Activated CD4-positive, alpha-beta T cell treated with anti-CD3 and anti-CD28 coated beads, Interleukin-2, amount 10 ng/mL, durations not matched to agents 7 days and 5 days (primary cell): ENCODE measurements around the gene FABP7. TPM values are rescaled to one million over a fixed set of nuclear protein-coding genes. Genes with fewer than 3 reads are reported as not detected.

Source experiments
- CTCF ChIA-PET: fragments of 350-600 bp; sonication (Branson Sonifier 250); formaldehyde crosslinking; loops from one replicate; lab custom pipeline; 2021; ENCODE audit warnings: antibody characterized with exemption; lab: Charles Lee
- POLR2A ChIA-PET: fragments of 350-600 bp; sonication (Branson Sonifier 250); formaldehyde crosslinking; loops from one replicate; lab custom pipeline; 2021; ENCODE audit warnings: antibody characterized with exemption; lab: Charles Lee
- DNase-seq: peaks from one replicate; pipeline ENCODE4 v3.0.0-alpha.2; 2020
- H3K27ac Mint-ChIP-seq: one replicate; pipeline ENCODE4 v1.8.0; 2021; ENCODE audit warnings: mild to moderate bottlenecking, moderate library complexity, mixed read lengths
- H3K27me3 Mint-ChIP-seq: one replicate; pipeline ENCODE4 v1.8.0; 2021; ENCODE audit warnings: mixed read lengths
- H3K36me3 Mint-ChIP-seq: one replicate; pipeline ENCODE4 v1.8.0; 2021; ENCODE audit warnings: low read depth, mixed read lengths
- H3K4me1 Mint-ChIP-seq: one replicate; pipeline ENCODE4 v1.8.0; 2021; ENCODE audit warnings: mixed read lengths
- H3K4me3 Mint-ChIP-seq: one replicate; pipeline ENCODE4 v1.8.0; 2021; ENCODE audit warnings: mild to moderate bottlenecking, moderate library complexity, mixed read lengths
- H3K9me3 Mint-ChIP-seq: one replicate; pipeline ENCODE4 v1.8.0; 2021; ENCODE audit warnings: mixed read lengths
- total RNA-seq, 2 experiments: library from RNA; stranded (reverse); gene quantifications; one replicate each; pipeline ENCODE4 v1.2.3, GENCODE V29; 2021

The FABP7 gene
- total RNA-seq, 2 experiments from 2014 or later = not detected

DNA sequence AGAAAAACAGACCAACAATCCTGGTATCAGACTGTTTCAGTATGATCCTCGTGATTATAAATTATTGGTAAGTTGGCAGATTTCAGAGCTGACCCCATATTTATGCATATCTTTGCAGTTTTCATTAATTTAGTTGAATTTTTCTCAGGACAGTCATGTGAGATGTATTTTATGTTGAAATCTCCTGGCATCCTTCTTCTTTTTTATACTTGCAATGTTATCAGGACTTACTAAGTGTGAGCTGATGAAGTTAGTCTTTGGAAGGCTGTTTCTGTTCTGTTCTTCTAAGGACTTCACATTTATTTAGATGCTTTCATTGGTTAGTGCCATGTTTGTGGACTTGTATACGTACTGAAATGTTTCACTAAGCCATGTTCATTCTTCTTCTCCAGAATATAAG is 26.8 kb downstream of the FABP7 start:
- no peak overlapping the region for H3K27ac Mint-ChIP-seq
- H3K9me3 Mint-ChIP-seq = no peaks in the 10 kb centered on the region
- DNase-seq = no peak
- ChIA-PET POLR2A (no interaction called here), CTCF (no interaction called here)
- no peaks in the 10 kb centered on the region for H3K4me1 Mint-ChIP-seq
- no peaks in the 10 kb centered on the region for H3K36me3 Mint-ChIP-seq
- no peaks in the 10 kb centered on the region for H3K27me3 Mint-ChIP-seq
- no peak overlapping the region for H3K4me3 Mint-ChIP-seq

DNA sequence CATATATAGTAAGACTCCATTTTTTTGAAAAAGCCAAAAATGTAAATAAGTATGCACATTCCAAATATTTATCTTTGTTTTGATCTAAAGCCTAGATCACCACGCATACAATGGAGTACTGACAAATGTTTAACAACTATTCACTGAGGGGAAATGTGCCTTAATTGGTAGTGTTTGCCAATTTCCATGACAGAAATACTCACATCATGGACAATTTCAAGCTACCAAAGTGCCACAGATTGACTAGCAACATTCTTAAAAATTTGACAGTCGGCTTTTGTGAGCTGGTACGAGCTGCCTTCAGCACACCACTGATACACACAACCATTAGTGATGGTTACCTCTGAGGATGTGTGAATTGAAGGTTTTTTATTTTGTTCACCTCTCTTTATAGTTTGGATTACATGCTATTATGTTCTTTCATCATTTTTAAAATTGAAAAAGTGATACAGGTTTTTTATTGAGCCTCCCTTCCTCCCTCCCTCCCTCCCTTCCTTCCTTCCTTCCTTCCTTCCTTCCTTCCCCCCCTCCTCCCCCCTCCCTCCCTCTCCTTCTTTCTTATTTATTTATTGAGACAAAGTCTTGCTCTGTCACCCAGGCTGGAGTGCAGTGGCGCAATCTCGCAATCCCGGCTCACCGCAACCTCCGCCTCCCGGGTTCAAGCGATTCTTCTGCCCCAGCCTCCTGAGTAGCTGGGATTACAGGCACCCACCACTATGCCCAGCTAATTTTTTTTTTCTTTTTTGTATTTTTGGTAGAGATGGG is 28.8 kb downstream of the FABP7 start:
- ChIA-PET CTCF (no interaction called here), POLR2A (no interaction called here)
- Mint-ChIP-seq H3K36me3 (no peaks in the 10 kb centered on the region), H3K4me1 (no peaks in the 10 kb centered on the region), H3K4me3 (no peak overlapping the region), H3K27ac (no peak overlapping the region), H3K9me3 (no peaks in the 10 kb centered on the region), H3K27me3 (peaks cover under 1% of the 10 kb centered on the region)
- DNase-seq = no peak

DNA sequence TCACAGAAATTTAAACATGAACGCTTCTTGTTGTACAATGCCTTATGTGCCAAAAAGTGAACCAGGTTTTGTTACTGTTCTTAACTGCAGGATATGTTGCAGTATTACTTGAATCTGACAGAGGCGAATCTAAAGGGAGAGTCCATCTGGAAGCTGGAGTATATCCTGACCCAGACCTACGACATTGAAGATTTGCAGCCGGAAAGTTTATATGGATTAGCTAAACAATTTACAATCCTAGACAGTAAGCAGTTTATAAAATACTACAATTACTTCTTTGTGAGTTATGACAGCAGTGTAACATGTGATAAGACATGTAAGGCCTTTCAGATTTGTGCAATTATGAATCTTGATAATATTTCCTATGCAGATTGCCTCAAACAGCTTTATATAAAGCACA is 29.5 kb downstream of the FABP7 start:
- no peak overlapping the region for H3K27ac Mint-ChIP-seq
- H3K27me3 Mint-ChIP-seq = peaks cover 4% of the 10 kb centered on the region
- H3K9me3 Mint-ChIP-seq = no peaks in the 10 kb centered on the region
- CTCF ChIA-PET = no interaction called here
- H3K36me3 Mint-ChIP-seq = no peaks in the 10 kb centered on the region
- no peak overlapping the region for H3K4me3 Mint-ChIP-seq
- no peak for DNase-seq
- POLR2A ChIA-PET = no interaction called here
- H3K4me1 Mint-ChIP-seq = no peaks in the 10 kb centered on the region

DNA sequence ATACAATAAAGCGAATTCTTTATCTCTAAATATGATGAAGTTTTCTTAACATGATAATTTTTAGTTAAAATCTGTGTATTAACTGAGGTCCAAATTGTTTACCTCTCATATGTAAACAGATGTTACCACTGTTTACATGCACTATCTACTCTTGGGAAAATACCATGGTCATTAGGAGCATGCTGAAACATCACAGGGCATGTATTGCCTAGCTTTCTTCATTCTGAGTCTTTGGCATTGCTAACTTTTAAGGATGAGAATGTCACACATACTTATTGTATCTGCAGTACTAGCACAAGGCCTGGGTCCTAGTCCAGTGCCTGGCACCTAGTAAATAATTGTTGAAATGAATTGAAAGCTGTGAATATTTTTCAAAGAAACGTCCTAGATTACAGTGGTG is 30.2 kb downstream of the FABP7 start:
- Mint-ChIP-seq H3K4me3 (no peak overlapping the region), H3K27me3 (peaks cover 4% of the 10 kb centered on the region), H3K36me3 (no peaks in the 10 kb centered on the region), H3K4me1 (no peaks in the 10 kb centered on the region), H3K27ac (no peak overlapping the region), H3K9me3 (no peaks in the 10 kb centered on the region)
- ChIA-PET POLR2A (no interaction called here), CTCF (no interaction called here)
- no peak for DNase-seq

DNA sequence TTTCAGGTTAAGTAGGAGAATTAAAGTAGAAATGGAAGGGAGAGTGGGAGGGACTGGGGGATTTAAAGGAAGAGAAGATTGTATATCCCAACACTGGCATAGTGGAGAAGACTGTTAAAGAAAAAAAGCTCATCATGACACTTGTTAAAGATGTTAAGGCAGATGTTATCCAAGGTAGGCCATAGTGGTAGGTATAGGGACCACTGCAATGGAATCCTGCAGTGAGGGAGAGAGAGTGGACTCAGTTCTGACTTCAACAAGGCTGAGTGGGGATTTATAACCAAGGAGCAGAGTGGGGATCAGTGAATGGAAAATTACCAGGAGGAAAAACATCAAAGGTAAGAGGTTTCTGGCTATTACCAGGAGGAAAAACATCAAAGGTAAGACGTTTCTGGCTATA is 30.7 kb downstream of the FABP7 start:
- ChIA-PET POLR2A (no interaction called here), CTCF (no interaction called here)
- Mint-ChIP-seq H3K36me3 (no peaks in the 10 kb centered on the region), H3K4me1 (no peaks in the 10 kb centered on the region), H3K4me3 (no peak overlapping the region), H3K9me3 (no peaks in the 10 kb centered on the region), H3K27me3 (peaks cover 4% of the 10 kb centered on the region), H3K27ac (no peak overlapping the region)
- no peak for DNase-seq

DNA sequence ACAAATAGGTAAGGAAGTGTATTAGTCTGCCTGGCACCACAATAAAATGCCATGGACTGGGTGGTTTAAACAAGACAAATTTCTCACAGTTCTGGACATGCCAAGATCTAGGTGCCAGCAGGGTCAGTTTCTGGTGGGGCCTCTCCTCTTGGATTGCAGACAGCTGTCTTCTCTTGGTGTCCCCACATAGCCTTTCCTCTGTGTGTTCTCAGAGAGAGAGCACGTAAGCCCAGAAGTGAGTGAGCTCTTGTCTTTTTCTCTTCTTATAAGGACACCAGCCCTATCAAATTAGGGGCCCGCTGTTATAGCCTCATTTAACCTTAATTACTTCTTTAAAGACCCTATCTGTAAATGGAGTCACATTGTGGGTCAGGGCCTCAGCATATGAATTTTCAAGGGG is 37.8 kb downstream of the FABP7 start:
- peaks cover 4% of the 10 kb centered on the region for H3K27me3 Mint-ChIP-seq
- no peak overlapping the region for H3K27ac Mint-ChIP-seq
- ChIA-PET CTCF (no interaction called here), POLR2A (no interaction called here)
- H3K36me3 Mint-ChIP-seq = no peaks in the 10 kb centered on the region
- no peaks in the 10 kb centered on the region for H3K4me1 Mint-ChIP-seq
- H3K4me3 Mint-ChIP-seq = no peak overlapping the region
- no peak for DNase-seq
- no peaks in the 10 kb centered on the region for H3K9me3 Mint-ChIP-seq

DNA sequence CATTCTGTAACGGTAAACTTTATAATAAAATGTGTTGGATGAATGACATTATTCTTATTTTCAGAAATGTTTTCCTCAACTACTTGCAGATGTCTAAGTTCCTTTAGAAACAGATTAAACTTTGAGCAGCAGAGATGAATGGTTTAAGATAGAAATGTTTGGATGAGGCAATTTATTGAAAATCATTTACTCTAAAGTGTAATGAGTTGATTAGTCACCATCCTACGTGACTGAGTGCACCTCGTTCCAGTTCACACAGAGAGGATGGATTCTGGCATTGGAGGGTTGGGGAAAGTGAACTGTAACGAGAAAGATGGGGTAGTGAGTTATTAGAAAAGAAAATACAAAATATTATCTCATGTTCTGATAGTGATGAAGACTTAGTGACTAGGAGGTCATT is 38.2 kb downstream of the FABP7 start:
- Mint-ChIP-seq H3K4me1 (no peaks in the 10 kb centered on the region), H3K4me3 (no peak overlapping the region), H3K27me3 (peaks cover 4% of the 10 kb centered on the region), H3K36me3 (no peaks in the 10 kb centered on the region), H3K27ac (no peak overlapping the region), H3K9me3 (no peaks in the 10 kb centered on the region)
- POLR2A ChIA-PET = no interaction called here
- CTCF ChIA-PET = no interaction called here
- no peak for DNase-seq

DNA sequence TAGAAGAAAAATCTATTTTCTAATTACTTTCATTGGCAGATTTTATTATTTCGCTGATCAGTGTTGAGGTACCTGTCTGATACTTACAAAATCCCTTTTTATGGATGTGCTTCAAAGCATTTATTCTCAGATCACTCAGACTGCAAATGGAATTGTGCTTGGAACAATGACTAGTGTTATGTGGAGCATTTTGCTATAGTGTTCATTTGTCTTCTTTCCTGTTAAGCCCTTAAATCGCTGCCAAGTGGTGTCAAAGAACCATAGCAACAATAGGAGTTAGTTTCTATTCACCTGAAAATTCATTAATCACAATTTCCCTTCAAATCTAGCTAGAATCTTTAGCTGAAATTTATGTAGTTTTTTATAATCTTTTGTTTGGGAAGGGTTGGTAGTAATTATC is 39.4 kb downstream of the FABP7 start:
- DNase-seq = no peak
- H3K27ac Mint-ChIP-seq = no peak overlapping the region
- H3K4me3 Mint-ChIP-seq = no peak overlapping the region
- ChIA-PET CTCF (no interaction called here), POLR2A (no interaction called here)
- H3K9me3 Mint-ChIP-seq = no peaks in the 10 kb centered on the region
- no peaks in the 10 kb centered on the region for H3K27me3 Mint-ChIP-seq
- H3K4me1 Mint-ChIP-seq = no peaks in the 10 kb centered on the region
- no peaks in the 10 kb centered on the region for H3K36me3 Mint-ChIP-seq

DNA sequence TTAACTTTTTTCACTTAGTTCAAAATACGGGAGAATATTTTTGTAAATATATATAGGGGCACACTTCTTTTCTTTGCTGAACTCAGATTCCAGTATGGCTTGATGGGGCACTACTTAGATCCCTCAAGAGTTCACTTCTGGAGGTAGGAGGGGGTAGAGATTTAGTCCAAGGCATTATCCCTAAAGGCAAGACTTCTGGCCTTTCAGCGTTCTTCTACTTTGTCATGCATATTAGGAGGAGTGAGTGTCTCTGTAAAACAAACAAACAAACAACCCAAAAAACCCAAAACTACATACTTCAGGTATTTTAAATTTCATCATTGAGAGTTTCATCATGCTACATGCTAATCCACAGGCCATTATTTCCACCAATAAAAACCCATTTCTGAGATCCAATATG is 41.6 kb downstream of the FABP7 start:
- Mint-ChIP-seq H3K36me3 (no peaks in the 10 kb centered on the region), H3K4me1 (no peaks in the 10 kb centered on the region), H3K9me3 (no peaks in the 10 kb centered on the region), H3K27ac (no peak overlapping the region), H3K4me3 (no peak overlapping the region), H3K27me3 (no peaks in the 10 kb centered on the region)
- ChIA-PET POLR2A (no interaction called here), CTCF (no interaction called here)
- no peak for DNase-seq

DNA sequence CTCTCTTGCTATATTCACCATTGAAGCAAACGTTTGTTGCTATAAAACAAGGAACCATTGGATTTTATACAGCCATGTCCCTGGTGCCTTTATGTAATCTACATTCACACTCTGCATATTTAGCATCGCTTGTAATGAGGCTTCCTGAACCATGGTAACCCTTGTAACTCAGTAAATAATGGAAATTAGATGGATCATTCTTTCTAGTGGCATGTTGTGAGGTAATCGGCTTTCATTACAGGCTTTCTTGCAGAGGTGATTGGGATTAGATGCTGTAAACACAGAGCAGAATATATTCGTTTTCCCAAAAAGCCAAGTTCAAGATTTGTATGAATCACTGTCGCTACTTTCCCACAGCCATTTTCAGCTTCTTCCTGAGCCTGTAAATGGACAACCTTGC is 45.6 kb downstream of the FABP7 start:
- ChIA-PET CTCF (no interaction called here), POLR2A (no interaction called here)
- no peak for DNase-seq
- Mint-ChIP-seq H3K27ac (no peak overlapping the region), H3K9me3 (no peaks in the 10 kb centered on the region), H3K36me3 (no peaks in the 10 kb centered on the region), H3K4me3 (no peak overlapping the region), H3K27me3 (no peaks in the 10 kb centered on the region), H3K4me1 (no peaks in the 10 kb centered on the region)

DNA sequence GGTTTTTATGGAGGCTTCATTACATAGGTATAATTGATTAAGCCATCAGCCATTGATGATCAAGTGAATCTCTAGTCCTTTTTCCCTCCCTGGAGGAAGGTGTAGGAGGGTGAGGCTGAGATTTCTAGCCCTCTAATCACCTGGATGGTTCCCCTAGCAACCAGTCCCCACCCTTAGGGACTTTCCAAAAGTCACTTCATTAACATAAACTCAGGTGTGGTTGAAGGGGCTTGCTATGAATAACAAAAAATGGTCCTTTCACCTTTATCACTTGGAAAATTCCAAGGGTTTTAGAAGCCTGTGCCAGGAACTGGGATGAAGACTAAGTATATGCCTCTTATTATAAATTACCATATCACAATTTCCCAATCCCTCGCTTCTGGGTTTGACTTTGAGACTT is 49.9 kb downstream of the FABP7 start:
- Mint-ChIP-seq H3K9me3 (no peaks in the 10 kb centered on the region), H3K4me3 (no peak overlapping the region), H3K4me1 (no peaks in the 10 kb centered on the region), H3K36me3 (no peaks in the 10 kb centered on the region), H3K27ac (no peak overlapping the region), H3K27me3 (peaks cover 2% of the 10 kb centered on the region)
- ChIA-PET POLR2A (no interaction called here), CTCF (no interaction called here)
- DNase-seq = no peak

DNA sequence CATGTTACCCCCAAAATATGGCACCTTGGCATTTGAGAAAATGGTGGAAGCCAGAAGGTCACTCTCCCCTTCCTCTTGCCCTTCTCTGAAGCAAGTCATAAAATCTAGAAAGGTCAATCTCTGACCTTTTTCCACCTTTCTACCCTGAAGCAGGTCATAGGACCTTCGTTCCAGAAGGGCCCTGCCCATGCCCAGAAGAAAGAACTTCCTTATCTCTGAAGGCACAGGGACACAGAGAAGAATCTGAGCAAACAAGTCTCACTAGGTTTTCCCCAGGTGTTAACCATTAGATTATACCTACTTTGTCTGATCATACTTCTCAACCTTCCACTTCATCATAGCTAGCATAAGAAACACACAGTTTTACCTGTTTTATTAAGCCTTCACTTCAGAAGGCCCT is 52.0 kb downstream of the FABP7 start:
- no peak overlapping the region for H3K27ac Mint-ChIP-seq
- ChIA-PET CTCF (no interaction called here), POLR2A (no interaction called here)
- H3K27me3 Mint-ChIP-seq = peaks cover 6% of the 10 kb centered on the region
- H3K9me3 Mint-ChIP-seq = no peaks in the 10 kb centered on the region
- no peaks in the 10 kb centered on the region for H3K4me1 Mint-ChIP-seq
- no peaks in the 10 kb centered on the region for H3K36me3 Mint-ChIP-seq
- H3K4me3 Mint-ChIP-seq = no peak overlapping the region
- no peak for DNase-seq

DNA sequence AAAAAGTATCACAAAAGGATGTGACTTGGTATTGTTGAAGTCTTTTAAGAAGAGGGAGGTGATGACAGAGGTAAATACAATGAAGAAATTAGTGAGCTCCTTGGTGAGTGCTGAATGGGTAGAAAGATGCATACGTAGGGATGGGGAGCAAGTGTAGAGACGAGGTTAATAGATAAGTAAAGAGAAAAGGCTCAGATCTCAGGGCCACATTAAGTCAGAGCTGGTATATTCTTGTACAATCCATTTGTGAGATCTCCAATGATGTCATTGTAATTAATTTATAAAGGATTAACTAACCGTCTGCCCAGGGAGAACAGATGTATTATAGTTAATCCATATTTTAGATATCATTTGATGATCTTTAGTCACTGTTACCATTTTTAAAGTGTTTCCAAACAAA is 52.9 kb downstream of the FABP7 start:
- H3K27me3 Mint-ChIP-seq = peaks cover 6% of the 10 kb centered on the region
- no peaks in the 10 kb centered on the region for H3K36me3 Mint-ChIP-seq
- H3K4me1 Mint-ChIP-seq = no peaks in the 10 kb centered on the region
- DNase-seq = no peak
- H3K9me3 Mint-ChIP-seq = no peaks in the 10 kb centered on the region
- no peak overlapping the region for H3K27ac Mint-ChIP-seq
- ChIA-PET POLR2A (no interaction called here), CTCF (no interaction called here)
- H3K4me3 Mint-ChIP-seq = no peak overlapping the region

DNA sequence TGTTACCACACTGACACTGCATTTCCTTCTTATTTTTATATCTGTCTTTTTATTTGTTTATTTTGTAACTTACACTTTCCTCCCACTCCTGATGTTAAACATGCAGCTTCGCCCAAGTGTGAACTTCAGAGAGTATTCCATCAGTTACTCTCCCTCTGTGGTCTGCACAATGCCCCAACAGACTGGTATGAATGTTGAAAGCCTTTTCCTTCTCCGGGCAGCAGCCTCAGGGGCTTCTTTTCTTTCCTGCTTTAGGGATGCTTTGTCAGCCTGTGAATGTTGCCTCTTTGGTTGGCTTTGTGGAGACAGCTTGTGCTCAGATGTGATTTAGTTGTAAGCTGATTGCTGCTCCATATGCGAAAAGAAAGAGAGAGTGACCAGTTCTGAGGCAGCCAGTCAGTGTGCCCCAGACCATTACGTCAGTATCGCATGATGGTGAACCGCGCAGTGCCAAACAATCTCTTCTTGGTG is 53.5 kb downstream of the FABP7 start:
- H3K4me3 Mint-ChIP-seq = no peak overlapping the region
- no peak overlapping the region for H3K27ac Mint-ChIP-seq
- peaks cover 6% of the 10 kb centered on the region for H3K27me3 Mint-ChIP-seq
- CTCF ChIA-PET = no interaction called here
- H3K4me1 Mint-ChIP-seq = no peaks in the 10 kb centered on the region
- no peak for DNase-seq
- no peaks in the 10 kb centered on the region for H3K36me3 Mint-ChIP-seq
- POLR2A ChIA-PET = no interaction called here
- H3K9me3 Mint-ChIP-seq = no peaks in the 10 kb centered on the region
